ENCODE measurements around the gene CDK6. TPM values are rescaled to one million over a fixed set of nuclear protein-coding genes. Genes with fewer than 3 reads are reported as not detected.

The CDK6 gene
- total RNA-seq, 2 donors from 2014 or later, result 32.6 to 35.0 TPM

- no peaks in the 10 kb centered on the region for H3K9me3 ChIP-seq
- intact Hi-C loops (cut with DNase I), result no loop called here
- ATAC-seq (no peak), DNase-seq (no peak)
- H3K4me3 ChIP-seq, result no peak overlapping the region
- WGBS, 2 donors, result 93 to 98% methylated on average over 2 of the region's 2 CpGs
- H3K27me3 ChIP-seq, result no peaks in the 10 kb centered on the region
- peaks cover 15% of the 10 kb centered on the region for H3K4me1 ChIP-seq
- TF ChIP-seq POLR2A (IDR thresholded peaks at IDR 0.05) (no peak), CTCF (IDR thresholded peaks at IDR 0.05) (no peak)
- H3K36me3 ChIP-seq (replicated peaks in 1 of 2; ENCODE audit: insufficient read depth in 1 of 2, low read depth in 2 of 2), result no peaks in the 10 kb centered on the region
- no peak overlapping the region for H3K27ac ChIP-seq
Observed at GRCh38 chr7:92665926-92666325, 170.4 kb downstream of the CDK6 start.

GRCh38 chr7:92661651-92662050 lies 174.7 kb downstream of the CDK6 start:
- intact Hi-C loops (cut with DNase I), result no loop called here
- H3K27me3 ChIP-seq, result no peaks in the 10 kb centered on the region
- no peak for TF ChIP-seq CTCF (IDR thresholded peaks at IDR 0.05)
- TF ChIP-seq POLR2A (IDR thresholded peaks at IDR 0.05), result no peak
- ATAC-seq (no peak), DNase-seq (no peak)
- H3K36me3 ChIP-seq (replicated peaks in 1 of 2; ENCODE audit: insufficient read depth in 1 of 2, low read depth in 2 of 2), result no peaks in the 10 kb centered on the region
- 82 to 97% methylated on average over 1 of the region's 1 CpG for WGBS, 2 donors
- no peaks in the 10 kb centered on the region for H3K4me1 ChIP-seq
- no peak overlapping the region for H3K27ac ChIP-seq
- H3K4me3 ChIP-seq, result no peak overlapping the region
- no peaks in the 10 kb centered on the region for H3K9me3 ChIP-seq

- H3K9me3 ChIP-seq, result no peaks in the 10 kb centered on the region
- peaks cover 12% of the 10 kb centered on the region for H3K4me1 ChIP-seq
- intact Hi-C loops (cut with DNase I), result no loop called here
- no peaks in the 10 kb centered on the region for H3K36me3 ChIP-seq (replicated peaks in 1 of 2; ENCODE audit: insufficient read depth in 1 of 2, low read depth in 2 of 2)
- ATAC-seq, result no peak
- TF ChIP-seq POLR2A (IDR thresholded peaks at IDR 0.05) (no peak), CTCF (IDR thresholded peaks at IDR 0.05) (no peak)
- no peak for DNase-seq
- no peak overlapping the region for H3K27ac ChIP-seq
- H3K27me3 ChIP-seq, result no peaks in the 10 kb centered on the region
- no peak overlapping the region for H3K4me3 ChIP-seq
- WGBS, 2 donors, result 87 to 89% methylated on average over 4 of the region's 4 CpGs
Observed at GRCh38 chr7:92658671-92659070, 177.7 kb downstream of the CDK6 start.

GRCh38 chr7:92657391-92657790 lies 179.0 kb downstream of the CDK6 start:
- no peak for ATAC-seq
- Histone ChIP-seq H3K4me1 (peaks cover 12% of the 10 kb centered on the region), H3K27me3 (no peaks in the 10 kb centered on the region), H3K9me3 (no peaks in the 10 kb centered on the region), H3K27ac (no peak overlapping the region), H3K36me3 (replicated peaks in 1 of 2; ENCODE audit: insufficient read depth in 1 of 2, low read depth in 2 of 2) (no peaks in the 10 kb centered on the region), H3K4me3 (no peak overlapping the region)
- no peak for TF ChIP-seq CTCF (IDR thresholded peaks at IDR 0.05)
- no peak for TF ChIP-seq POLR2A (IDR thresholded peaks at IDR 0.05)
- 87 to 90% methylated on average over 1 of the region's 1 CpG for WGBS, 2 donors
- intact Hi-C loops (cut with DNase I), result no loop called here
- DNase-seq, result no peak

- no peak overlapping the region for H3K4me3 ChIP-seq
- 94 to 96% methylated on average over 4 of the region's 4 CpGs for WGBS, 2 donors
- intact Hi-C loops (cut with DNase I), result no loop called here
- H3K27me3 ChIP-seq, result no peaks in the 10 kb centered on the region
- ATAC-seq (no peak), DNase-seq (no peak)
- no peak for TF ChIP-seq POLR2A (IDR thresholded peaks at IDR 0.05)
- H3K4me1 ChIP-seq, result peaks cover 12% of the 10 kb centered on the region
- no peaks in the 10 kb centered on the region for H3K9me3 ChIP-seq
- no peak overlapping the region for H3K27ac ChIP-seq
- H3K36me3 ChIP-seq (replicated peaks in 1 of 2; ENCODE audit: insufficient read depth in 1 of 2, low read depth in 2 of 2), result no peaks in the 10 kb centered on the region
Observed at GRCh38 chr7:92656121-92656520, 180.3 kb downstream of the CDK6 start.
